Caco-2 (cell line): ENCODE results near the gene KIF1B. TPM values are rescaled to one million over a fixed set of nuclear protein-coding genes. Genes with fewer than 3 reads are reported as not detected.

Source experiments
- BruUV-seq: library from RNA; stranded (reverse); fragments of 400-500 nt; replicated peaks from 2 replicates; lab custom pipeline; 2021; lab: Mats Ljungman, UMichigan
- CTCF ChIA-PET: fragments of 300-600 bp; sonication (Branson Sonifier 250); formaldehyde crosslinking; loops from one replicate; lab custom pipeline; 2022; ENCODE audit warnings: antibody characterized with exemption; lab: Charles Lee
- POLR2A ChIA-PET: fragments of 300-600 bp; sonication (Branson Sonifier 250); formaldehyde crosslinking; loops from one replicate; lab custom pipeline; 2022; ENCODE audit warnings: antibody characterized with exemption; lab: Charles Lee
- DNase-seq, 2 experiments: peaks; one replicate each; pipeline versions ENCODE4 v3.0.0 to v3.0.0-alpha.2; 2020 to 2022
- H3K27me3 ChIP-seq: replicated peaks from 2 replicates; pipeline ENCODE4 v1.6.0; 2011; ENCODE audit warnings: low read length; ENCODE audit not compliant: control insufficient read depth, insufficient read depth
- H3K36me3 ChIP-seq: 2 replicates; pipeline ENCODE4 v1.5.1; 2011; ENCODE audit warnings: low read length; ENCODE audit not compliant: control insufficient read depth, insufficient read depth
- H3K4me1 ChIP-seq: fragments of 250-450 bp; sonication (Bioruptor Pico); 2 replicates; pipeline ENCODE4 v1.5.1; 2020; ENCODE audit warnings: mild to moderate bottlenecking
- H3K4me3 ChIP-seq: 2 replicates; pipeline ENCODE4 v1.5.1; 2011; ENCODE audit warnings: low read depth, mild to moderate bottlenecking, control low read depth, low read length
- H3K9me3 ChIP-seq: fragments of 250-450 bp; sonication (Bioruptor Pico); 2 replicates; pipeline ENCODE4 v1.5.1; 2020; ENCODE audit warnings: mild to moderate bottlenecking, moderate library complexity
- H3K27ac Mint-ChIP-seq: one replicate; pipeline ENCODE4 v1.8.0; 2022; ENCODE audit warnings: mixed read lengths; ENCODE audit not compliant: unreplicated experiment
- H3K27me3 Mint-ChIP-seq: one replicate; pipeline ENCODE4 v1.8.0; 2022; ENCODE audit warnings: mixed read lengths; ENCODE audit not compliant: insufficient read depth, unreplicated experiment
- H3K36me3 Mint-ChIP-seq: one replicate; pipeline ENCODE4 v1.8.0; 2022; ENCODE audit warnings: mild to moderate bottlenecking, mixed read lengths; ENCODE audit not compliant: insufficient read depth, unreplicated experiment
- H3K4me1 Mint-ChIP-seq: one replicate; pipeline ENCODE4 v1.8.0; 2022; ENCODE audit warnings: low read depth, mixed read lengths; ENCODE audit not compliant: unreplicated experiment
- H3K4me3 Mint-ChIP-seq: one replicate; pipeline ENCODE4 v1.8.0; 2022; ENCODE audit warnings: mild to moderate bottlenecking, moderate library complexity, mixed read lengths; ENCODE audit not compliant: unreplicated experiment
- H3K9me3 Mint-ChIP-seq: one replicate; pipeline ENCODE4 v1.8.0; 2022; ENCODE audit warnings: mixed read lengths; ENCODE audit not compliant: unreplicated experiment
- intact Hi-C: fragments of 100-400 bp; cut with micrococcal nuclease; formaldehyde crosslinking; loops from one replicate; pipeline ENCODE4 v1.10.0; 2022; ENCODE audit not compliant: unreplicated experiment
- total RNA-seq: library from RNA; stranded (reverse); gene quantifications from 2 replicates; pipeline ENCODE4 v1.2.3, GENCODE V29; 2022
- TF ChIP-seq, protein P1 (sequence below), 2 experiments: fragments of 200-600 bp in 1 of 2; IDR thresholded peaks; 1 replicate in 1 of 2; 2 replicates in 1 of 2; pipeline versions ENCODE4 v1.5.1 to v1.8.0; 2011 to 2022; ENCODE audit warnings: antibody characterized with exemption in 1 of 2, control low read depth in 1 of 2, inconsistent platforms in 1 of 2, low read depth in 1 of 2, low read length in 1 of 2, mild to moderate bottlenecking in 1 of 2, moderate library complexity in 1 of 2; ENCODE audit not compliant: insufficient read depth in 1 of 2, severe bottlenecking in 1 of 2, unreplicated experiment in 1 of 2

KIF1B gene
- total RNA-seq, 1 experiment from 2014 or later, result 41.1 TPM

GRCh38 chr1:10237157-10237539, 26.8 kb downstream of the KIF1B start:
- Histone ChIP-seq H3K27me3 (no peaks in the 10 kb centered on the region), H3K9me3 (no peaks in the 10 kb centered on the region), H3K36me3 (no peaks in the 10 kb centered on the region), H3K4me1 (no peaks in the 10 kb centered on the region), H3K4me3 (no peak overlapping the region)
- no peaks in the 10 kb centered on the region for H3K36me3 Mint-ChIP-seq
- TF ChIP-seq, protein P1, sequence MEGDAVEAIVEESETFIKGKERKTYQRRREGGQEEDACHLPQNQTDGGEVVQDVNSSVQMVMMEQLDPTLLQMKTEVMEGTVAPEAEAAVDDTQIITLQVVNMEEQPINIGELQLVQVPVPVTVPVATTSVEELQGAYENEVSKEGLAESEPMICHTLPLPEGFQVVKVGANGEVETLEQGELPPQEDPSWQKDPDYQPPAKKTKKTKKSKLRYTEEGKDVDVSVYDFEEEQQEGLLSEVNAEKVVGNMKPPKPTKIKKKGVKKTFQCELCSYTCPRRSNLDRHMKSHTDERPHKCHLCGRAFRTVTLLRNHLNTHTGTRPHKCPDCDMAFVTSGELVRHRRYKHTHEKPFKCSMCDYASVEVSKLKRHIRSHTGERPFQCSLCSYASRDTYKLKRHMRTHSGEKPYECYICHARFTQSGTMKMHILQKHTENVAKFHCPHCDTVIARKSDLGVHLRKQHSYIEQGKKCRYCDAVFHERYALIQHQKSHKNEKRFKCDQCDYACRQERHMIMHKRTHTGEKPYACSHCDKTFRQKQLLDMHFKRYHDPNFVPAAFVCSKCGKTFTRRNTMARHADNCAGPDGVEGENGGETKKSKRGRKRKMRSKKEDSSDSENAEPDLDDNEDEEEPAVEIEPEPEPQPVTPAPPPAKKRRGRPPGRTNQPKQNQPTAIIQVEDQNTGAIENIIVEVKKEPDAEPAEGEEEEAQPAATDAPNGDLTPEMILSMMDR (IDR thresholded peaks at IDR 0.05; ENCODE audit: insufficient read depth in 1 of 2, low read depth in 1 of 2, low read length in 1 of 2, severe bottlenecking in 1 of 2, unreplicated experiment in 1 of 2), result no peak
- no peak for DNase-seq
- H3K9me3 Mint-ChIP-seq, result no peaks in the 10 kb centered on the region
- no peaks in the 10 kb centered on the region for H3K27me3 Mint-ChIP-seq
- H3K27ac Mint-ChIP-seq, result no peak overlapping the region
- POLR2A ChIA-PET, result no interaction called here
- H3K4me3 Mint-ChIP-seq, result no peak overlapping the region
- CTCF ChIA-PET, result no interaction called here
- intact Hi-C loops, result no loop called here
- no TSS peak for BruUV-seq
- peaks cover 5% of the 10 kb centered on the region for H3K4me1 Mint-ChIP-seq

DNA sequence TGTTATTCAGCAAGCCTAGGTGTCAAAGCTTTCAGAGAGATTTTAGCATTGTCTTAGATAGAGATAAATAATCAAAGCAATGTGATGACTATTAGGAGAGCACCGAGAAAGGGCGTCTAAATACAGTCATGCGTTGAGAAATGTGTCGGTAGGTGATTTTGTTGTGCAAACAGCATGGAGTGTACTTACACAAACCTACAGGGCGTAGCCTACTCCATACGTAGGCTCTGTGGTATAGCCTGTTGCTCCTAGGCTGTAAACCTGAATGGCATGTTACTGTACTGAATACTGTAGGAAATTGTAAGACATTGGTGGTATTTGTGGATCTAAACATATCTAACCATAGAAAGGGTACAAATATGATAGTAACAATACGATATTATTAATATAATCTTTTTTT, 31.8 kb downstream of the KIF1B start:
- Histone ChIP-seq H3K36me3 (no peaks in the 10 kb centered on the region), H3K27me3 (no peaks in the 10 kb centered on the region), H3K9me3 (no peaks in the 10 kb centered on the region), H3K4me1 (no peaks in the 10 kb centered on the region), H3K4me3 (no peak overlapping the region)
- no peak overlapping the region for H3K4me3 Mint-ChIP-seq
- peaks cover 13% of the 10 kb centered on the region for H3K4me1 Mint-ChIP-seq
- H3K36me3 Mint-ChIP-seq, result no peaks in the 10 kb centered on the region
- no peaks in the 10 kb centered on the region for H3K27me3 Mint-ChIP-seq
- H3K9me3 Mint-ChIP-seq, result no peaks in the 10 kb centered on the region
- no peak overlapping the region for H3K27ac Mint-ChIP-seq
- ChIA-PET POLR2A (no interaction called here), CTCF (no interaction called here)
- TF ChIP-seq, protein P1 (IDR thresholded peaks at IDR 0.05; ENCODE audit: insufficient read depth in 1 of 2, low read depth in 1 of 2, low read length in 1 of 2, severe bottlenecking in 1 of 2, unreplicated experiment in 1 of 2), result no peak
- intact Hi-C loops, result no loop called here
- BruUV-seq, result no TSS peak
- DNase-seq, result no peak

- no peaks in the 10 kb centered on the region for H3K36me3 Mint-ChIP-seq
- H3K27me3 ChIP-seq, result no peaks in the 10 kb centered on the region
- ChIA-PET POLR2A (no interaction called here), CTCF (no interaction called here)
- no peaks in the 10 kb centered on the region for H3K27me3 Mint-ChIP-seq
- intact Hi-C loops, result no loop called here
- no peaks in the 10 kb centered on the region for H3K4me1 ChIP-seq
- H3K27ac Mint-ChIP-seq, result no peak overlapping the region
- BruUV-seq, result no TSS peak
- no peak overlapping the region for H3K4me3 ChIP-seq
- no peaks in the 10 kb centered on the region for H3K9me3 Mint-ChIP-seq
- no peak for DNase-seq
- H3K9me3 ChIP-seq, result no peaks in the 10 kb centered on the region
- H3K4me1 Mint-ChIP-seq, result peaks cover 13% of the 10 kb centered on the region
- H3K36me3 ChIP-seq, result no peaks in the 10 kb centered on the region
- TF ChIP-seq, protein P1 (IDR thresholded peaks at IDR 0.05; ENCODE audit: insufficient read depth in 1 of 2, low read depth in 1 of 2, low read length in 1 of 2, severe bottlenecking in 1 of 2, unreplicated experiment in 1 of 2), result no peak
- H3K4me3 Mint-ChIP-seq, result no peak overlapping the region
These were observed 32.4 kb downstream of the KIF1B start for GRCh38 chr1:10242811-10243210.
